Sigmoid colon (tissue), 7 donors: ENCODE data around the gene TATDN2. TPM values are rescaled to one million over a fixed set of nuclear protein-coding genes. Genes with fewer than 3 reads are reported as not detected.

Experiments used
- DNase-seq: peaks from one replicate; pipeline ENCODE4 v3.0.0-alpha.2; 2019
- H3K27ac ChIP-seq, 4 donors: fragments of 200-600 bp; sonication (generic); one replicate each; pipeline ENCODE4 v1.5.1; 2016 to 2019; ENCODE audit warnings: mild to moderate bottlenecking in 1 of 4
- H3K27me3 ChIP-seq, 3 donors: fragments of 200-600 bp; sonication (generic); one replicate each; pipeline ENCODE4 v1.5.1; 2019; ENCODE audit warnings: mild to moderate bottlenecking in 1 of 3
- H3K36me3 ChIP-seq, 4 donors: fragments of 200-600 bp; sonication (generic); one replicate each; pipeline ENCODE4 v1.5.1; 2016 to 2019
- H3K4me1 ChIP-seq, 4 donors: fragments of 200-600 bp; sonication (generic); one replicate each; pipeline ENCODE4 v1.5.1; 2017 to 2019
- H3K4me3 ChIP-seq, 4 donors: fragments of 200-600 bp; sonication (generic); one replicate each; pipeline ENCODE4 v1.5.1; 2017 to 2019; ENCODE audit warnings: mild to moderate bottlenecking in 2 of 4, moderate library complexity in 1 of 4
- H3K9me3 ChIP-seq, 4 donors: fragments of 200-600 bp in 3 of 4; sonication (generic) in 3 of 4; one replicate each; pipeline versions ENCODE4 v1.5.1 to v1.6.1; 2013 to 2019
- EP300 ChIP-seq, 4 donors: sonication (generic); formaldehyde crosslinking; IDR thresholded peaks; one replicate each; pipeline ENCODE4 v1.6.1; 2017; ENCODE audit warnings: antibody characterized with exemption in 4 of 4
- POLR2A ChIP-seq, 2 donors: fragments of 450-650 bp; IDR thresholded peaks; one replicate each; pipeline ENCODE4 v1.6.1; 2016; ENCODE audit warnings: antibody characterized with exemption in 2 of 2, mild to moderate bottlenecking in 2 of 2, moderate library complexity in 2 of 2
- POLR2AphosphoS5 ChIP-seq, 4 donors: sonication (generic); formaldehyde crosslinking; IDR thresholded peaks; one replicate each; pipeline ENCODE4 v1.6.1; 2017; ENCODE audit warnings: antibody characterized with exemption in 4 of 4
- WGBS, 2 donors: extraction: QIAGEN DNeasy Blood & Tissue Kit; methylation state at CpG; one replicate each; pipeline ENCODE4 v1.1.7; 2013; 5-methylcytosine and 5-hydroxymethylcytosine counted together
- intact Hi-C: fragments of 100-400 bp; cut with DNase I; formaldehyde crosslinking; loops from one replicate; pipeline ENCODE4 v1.15.1; 2023
- polyA plus RNA-seq, 3 donors: library from polyadenylated mRNA; stranded (reverse); fragments of 200-250 nt; gene quantifications; one replicate each; pipeline ENCODE4 v1.2.3, GENCODE V29; 2013
- total RNA-seq, 4 donors: library from RNA; depleted of rRNA; stranded (reverse); fragments of >200 nt; gene quantifications; one replicate each; pipeline ENCODE4 v1.1.0, GENCODE V29; 2016
- TF ChIP-seq, protein P1 (sequence below), 4 experiments: fragments of 450-650 bp in 3 of 4; fragments of 200-600 bp in 1 of 4; IDR thresholded peaks; one replicate each; pipeline ENCODE4 v1.5.1; 2016 to 2019; ENCODE audit warnings: antibody characterized with exemption in 4 of 4, mild to moderate bottlenecking in 3 of 4, moderate library complexity in 2 of 4
- donor health status: healthy with polysubstance abuse.
- donor health status: Bipolar disorder and iron deficiency.
- donor health status: healthy.

The TATDN2 gene
- total and polyA plus RNA-seq, 7 donors, result 11.2 to 25.7 (median 13.4) TPM

DNA sequence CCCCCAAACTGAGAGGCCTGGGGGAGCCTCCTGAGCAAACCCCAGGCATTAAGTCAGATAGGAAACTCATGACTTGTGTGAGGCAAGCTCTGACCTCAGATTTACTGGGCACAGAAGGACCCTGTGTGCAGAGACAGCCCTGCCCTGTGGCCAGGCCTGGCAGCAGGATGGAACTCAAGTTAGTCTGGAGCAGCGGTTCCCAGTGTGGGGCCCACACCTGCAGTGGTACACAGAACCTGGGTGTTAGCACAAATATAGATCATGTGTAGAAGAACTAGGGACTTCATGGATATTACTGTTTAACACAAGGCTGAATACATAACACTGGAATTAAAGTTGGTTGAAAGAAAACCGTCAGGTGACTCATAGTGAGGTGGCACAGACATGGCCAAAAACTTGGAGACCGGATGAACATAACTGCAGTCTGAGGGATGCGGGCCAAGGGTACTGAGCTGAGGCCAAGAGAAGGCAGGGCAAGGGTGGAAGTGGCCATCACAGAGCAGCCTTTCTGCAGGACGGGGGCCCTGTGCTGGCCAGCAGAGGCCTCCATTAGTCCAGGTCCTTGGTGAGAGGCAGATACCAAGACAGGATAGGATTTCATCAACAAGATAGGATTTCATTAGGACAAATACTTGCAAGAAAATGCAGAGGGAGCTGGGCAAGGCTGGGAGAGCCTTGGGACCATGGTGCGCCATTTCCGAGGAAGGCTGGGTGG lies 42.7 kb upstream of the TATDN2 start:
- peak overlapping the region; percentile 61 to 79 (median 72) for H3K27ac ChIP-seq
- H3K27me3 ChIP-seq, result no peaks in the 10 kb centered on the region
- WGBS, 2 donors, result 83 to 88% methylated on average over 7 of the region's 7 CpGs
- no peak overlapping the region for H3K4me3 ChIP-seq
- H3K9me3 ChIP-seq, result no peaks in the 10 kb centered on the region
- intact Hi-C loops, result no loop called here
- H3K4me1 ChIP-seq, result peaks cover 0 to 31% (median 29%) of the 10 kb centered on the region in 4 donors
- no peak for DNase-seq
- TF ChIP-seq EP300 (IDR thresholded peaks at IDR 0.05) (no peak), POLR2AphosphoS5 (IDR thresholded peaks at IDR 0.05) (no peak), POLR2A (IDR thresholded peaks at IDR 0.05) (no peak)
- TF ChIP-seq, protein P1, sequence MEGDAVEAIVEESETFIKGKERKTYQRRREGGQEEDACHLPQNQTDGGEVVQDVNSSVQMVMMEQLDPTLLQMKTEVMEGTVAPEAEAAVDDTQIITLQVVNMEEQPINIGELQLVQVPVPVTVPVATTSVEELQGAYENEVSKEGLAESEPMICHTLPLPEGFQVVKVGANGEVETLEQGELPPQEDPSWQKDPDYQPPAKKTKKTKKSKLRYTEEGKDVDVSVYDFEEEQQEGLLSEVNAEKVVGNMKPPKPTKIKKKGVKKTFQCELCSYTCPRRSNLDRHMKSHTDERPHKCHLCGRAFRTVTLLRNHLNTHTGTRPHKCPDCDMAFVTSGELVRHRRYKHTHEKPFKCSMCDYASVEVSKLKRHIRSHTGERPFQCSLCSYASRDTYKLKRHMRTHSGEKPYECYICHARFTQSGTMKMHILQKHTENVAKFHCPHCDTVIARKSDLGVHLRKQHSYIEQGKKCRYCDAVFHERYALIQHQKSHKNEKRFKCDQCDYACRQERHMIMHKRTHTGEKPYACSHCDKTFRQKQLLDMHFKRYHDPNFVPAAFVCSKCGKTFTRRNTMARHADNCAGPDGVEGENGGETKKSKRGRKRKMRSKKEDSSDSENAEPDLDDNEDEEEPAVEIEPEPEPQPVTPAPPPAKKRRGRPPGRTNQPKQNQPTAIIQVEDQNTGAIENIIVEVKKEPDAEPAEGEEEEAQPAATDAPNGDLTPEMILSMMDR (IDR thresholded peaks at IDR 0.05), result no peak
- H3K36me3 ChIP-seq, result peaks cover 0 to 6% (median 0%) of the 10 kb centered on the region in 4 donors

DNA sequence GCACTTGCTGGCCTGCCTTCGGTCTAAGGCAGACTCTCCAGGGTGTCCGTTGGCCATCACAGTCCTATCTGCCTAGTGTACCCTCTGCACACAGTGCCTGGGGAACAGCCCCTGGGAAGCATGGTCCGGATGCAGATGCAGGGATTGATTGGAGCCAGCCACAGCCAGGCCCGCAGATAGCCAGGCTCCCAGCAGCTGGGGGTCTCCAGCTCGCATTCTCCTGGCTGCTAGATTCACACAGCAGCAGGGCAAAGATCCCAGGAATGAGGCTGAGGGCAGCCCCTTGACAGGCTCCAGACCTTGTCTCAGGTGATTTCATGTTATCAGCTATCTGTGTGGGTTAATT lies 42.1 kb upstream of the TATDN2 start:
- H3K4me3 ChIP-seq, result no peak overlapping the region
- no peak for DNase-seq
- TF ChIP-seq EP300 (IDR thresholded peaks at IDR 0.05) (no peak), POLR2AphosphoS5 (IDR thresholded peaks at IDR 0.05) (no peak), POLR2A (IDR thresholded peaks at IDR 0.05) (no peak)
- TF ChIP-seq, protein P1 (IDR thresholded peaks at IDR 0.05), result no peak
- H3K9me3 ChIP-seq, result no peaks in the 10 kb centered on the region
- 82 to 94% methylated on average over 5 of the region's 5 CpGs for WGBS, 2 donors
- no peaks in the 10 kb centered on the region for H3K27me3 ChIP-seq
- peaks cover 0 to 31% (median 29%) of the 10 kb centered on the region in 4 donors for H3K4me1 ChIP-seq
- peak overlapping the region; percentile 61 to 79 (median 72) for H3K27ac ChIP-seq
- intact Hi-C loops, result no loop called here
- H3K36me3 ChIP-seq, result peaks cover 0 to 6% (median 0%) of the 10 kb centered on the region in 4 donors

DNA sequence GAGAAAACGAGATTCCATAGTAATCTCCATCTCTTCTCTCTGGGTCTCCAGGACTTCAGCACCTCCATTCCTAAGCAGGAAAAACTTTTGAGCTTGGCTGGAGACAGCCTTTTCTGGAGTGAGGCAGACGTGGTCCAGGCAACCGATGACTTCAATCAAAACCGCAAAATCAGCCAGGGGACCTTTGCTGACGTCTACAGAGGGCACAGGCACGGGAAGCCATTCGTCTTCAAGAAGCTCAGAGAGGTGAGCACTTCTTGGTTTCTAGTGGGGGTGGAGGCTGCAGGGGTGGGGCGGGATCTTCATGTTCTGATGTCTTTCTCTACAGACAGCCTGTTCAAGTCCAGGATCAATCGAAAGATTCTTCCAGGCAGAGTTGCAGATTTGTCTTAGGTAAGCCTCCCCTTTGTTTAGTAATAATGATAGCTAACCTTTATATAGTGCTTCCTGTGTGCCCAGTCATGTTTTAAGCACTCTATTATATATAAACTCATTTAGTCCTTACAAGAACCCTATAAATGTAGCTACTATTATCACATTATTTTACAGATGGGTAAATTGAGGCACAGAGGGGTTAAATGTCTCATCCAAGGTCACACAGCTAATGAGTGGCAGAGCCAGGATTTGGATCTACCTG lies 35.0 kb upstream of the TATDN2 start:
- peaks cover 0 to 28% (median 0%) of the 10 kb centered on the region in 4 donors for H3K36me3 ChIP-seq
- intact Hi-C loops, result no loop called here
- DNase-seq, result no peak

DNA sequence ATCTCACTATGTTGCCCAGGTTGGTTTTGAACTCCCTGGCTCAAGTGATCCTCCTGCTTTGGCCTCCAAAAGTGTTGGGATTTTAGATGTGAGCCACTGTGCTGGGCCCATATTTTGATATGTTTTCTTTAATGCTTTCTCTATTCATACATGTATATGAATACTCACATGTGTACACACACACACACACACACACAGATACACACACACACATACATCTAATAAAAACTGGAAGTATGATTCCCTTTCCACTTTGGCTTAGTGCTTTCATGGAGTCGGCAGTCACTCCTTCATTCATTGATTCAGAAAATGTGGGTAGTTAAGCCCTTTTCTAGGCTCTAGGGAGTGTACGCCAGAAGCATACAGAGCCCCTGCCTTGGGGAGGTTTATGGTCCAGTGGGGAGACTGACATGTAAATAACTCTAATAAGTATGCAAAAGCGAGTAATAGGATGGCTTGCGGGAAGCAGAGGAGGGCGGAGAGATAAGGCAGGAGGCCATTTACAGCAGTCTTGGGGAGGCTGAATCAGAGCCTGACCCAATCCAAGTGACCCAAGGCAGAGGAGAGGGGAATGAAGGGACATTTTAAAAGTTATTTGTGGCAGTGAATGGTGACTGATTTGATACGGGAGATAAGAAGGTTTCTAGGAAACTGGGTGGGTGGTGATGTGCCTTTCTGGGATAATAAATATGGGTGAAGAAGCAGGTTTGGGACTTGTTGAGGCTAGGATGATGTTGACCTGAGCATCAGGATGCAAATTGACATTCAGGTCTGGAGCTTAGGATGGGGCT lies 32.5 kb upstream of the TATDN2 start:
- 92 to 94% methylated on average over 6 of the region's 6 CpGs for WGBS, 2 donors
- H3K4me3 ChIP-seq, result no peak overlapping the region
- TF ChIP-seq POLR2AphosphoS5 (IDR thresholded peaks at IDR 0.05) (no peak), EP300 (IDR thresholded peaks at IDR 0.05) (no peak), POLR2A (IDR thresholded peaks at IDR 0.05) (no peak)
- TF ChIP-seq, protein P1 (IDR thresholded peaks at IDR 0.05), result no peak
- H3K36me3 ChIP-seq, result peaks cover 0 to 31% (median 0%) of the 10 kb centered on the region in 4 donors
- DNase-seq, result no peak
- H3K9me3 ChIP-seq, result no peaks in the 10 kb centered on the region
- no peak overlapping the region for H3K27ac ChIP-seq
- intact Hi-C loops, result no loop called here
- H3K27me3 ChIP-seq, result no peaks in the 10 kb centered on the region
- H3K4me1 ChIP-seq, result no peaks in the 10 kb centered on the region

More for the DNA sequence above, 35.0 kb upstream of the TATDN2 start:
- H3K4me1 ChIP-seq, result no peaks in the 10 kb centered on the region
- H3K9me3 ChIP-seq, result no peaks in the 10 kb centered on the region
- no peaks in the 10 kb centered on the region for H3K27me3 ChIP-seq
- H3K4me3 ChIP-seq, result no peak overlapping the region
- H3K27ac ChIP-seq, result no peak overlapping the region
- 81 to 88% methylated on average over 9 of the region's 9 CpGs for WGBS, 2 donors
- no peak for TF ChIP-seq POLR2A (IDR thresholded peaks at IDR 0.05)
- TF ChIP-seq POLR2AphosphoS5 (IDR thresholded peaks at IDR 0.05), result no peak
- TF ChIP-seq EP300 (IDR thresholded peaks at IDR 0.05), result no peak
- TF ChIP-seq, protein P1 (IDR thresholded peaks at IDR 0.05), result no peak
